WERI-Rb-1 (cell line): ENCODE data around the gene ZNF587.
"Not testable (repeated sequence)": the region's sequence is repeated elsewhere in the genome, so short reads cannot be mapped to it uniquely, and the experiment has no call there.

Experiments used
- DNase-seq: peaks from one replicate; pipeline ENCODE4 v3.0.0-alpha.2; 2020
- H3K27ac ChIP-seq: fragments of 250-450 bp; sonication (Bioruptor Pico); 2 replicates; pipeline ENCODE4 v1.5.1; 2020; ENCODE audit warnings: mild to moderate bottlenecking, moderate library complexity
- H3K27me3 ChIP-seq: fragments of 250-450 bp; sonication (Bioruptor Pico); 2 replicates; pipeline ENCODE4 v1.5.1; 2021; ENCODE audit warnings: mild to moderate bottlenecking, low read depth, moderate library complexity; ENCODE audit not compliant: insufficient read depth, severe bottlenecking
- H3K36me3 ChIP-seq: fragments of 250-450 bp; sonication (Bioruptor Pico); 2 replicates; pipeline ENCODE4 v1.5.1; 2020; ENCODE audit warnings: mild to moderate bottlenecking, moderate library complexity
- H3K4me3 ChIP-seq: 2 replicates; pipeline ENCODE4 v1.5.1; 2011; ENCODE audit warnings: low read depth, mild to moderate bottlenecking, control low read depth, low read length
- H3K9me3 ChIP-seq: fragments of 250-450 bp; sonication (Bioruptor Pico); 2 replicates; pipeline ENCODE4 v1.5.1; 2021; ENCODE audit warnings: mild to moderate bottlenecking, moderate library complexity; ENCODE audit not compliant: severe bottlenecking
- TF ChIP-seq, protein P1 (sequence below): IDR thresholded peaks from 2 replicates; pipeline ENCODE4 v1.5.1; 2011; ENCODE audit warnings: low read depth, mild to moderate bottlenecking, control low read depth, inconsistent platforms, low read length

Gene ZNF587

DNA sequence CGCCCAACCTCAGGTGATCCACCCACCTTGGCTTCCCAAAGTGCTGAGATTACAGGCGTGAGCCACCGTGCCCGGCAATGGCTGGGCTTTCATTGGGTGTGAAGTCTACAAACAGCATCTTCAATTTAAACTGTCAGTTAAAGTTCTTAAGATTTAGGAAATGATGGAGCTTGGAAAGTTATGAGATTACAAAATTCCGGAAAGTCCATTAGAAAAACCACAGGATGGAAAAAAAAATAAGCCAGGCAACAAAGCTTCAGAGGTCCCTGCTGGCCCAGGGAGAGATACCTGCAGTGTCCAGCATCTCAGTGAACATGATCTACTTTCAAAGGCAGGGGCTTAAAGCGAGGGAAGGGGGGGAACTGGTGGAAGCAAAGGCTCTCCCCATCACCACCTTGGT lies 24.1 kb upstream of the ZNF587 start:
- no peak overlapping the region for H3K27ac ChIP-seq
- no peaks in the 10 kb centered on the region for H3K9me3 ChIP-seq
- peaks cover 12% of the 10 kb centered on the region for H3K36me3 ChIP-seq
- no peak overlapping the region for H3K4me3 ChIP-seq
- TF ChIP-seq, protein P1, sequence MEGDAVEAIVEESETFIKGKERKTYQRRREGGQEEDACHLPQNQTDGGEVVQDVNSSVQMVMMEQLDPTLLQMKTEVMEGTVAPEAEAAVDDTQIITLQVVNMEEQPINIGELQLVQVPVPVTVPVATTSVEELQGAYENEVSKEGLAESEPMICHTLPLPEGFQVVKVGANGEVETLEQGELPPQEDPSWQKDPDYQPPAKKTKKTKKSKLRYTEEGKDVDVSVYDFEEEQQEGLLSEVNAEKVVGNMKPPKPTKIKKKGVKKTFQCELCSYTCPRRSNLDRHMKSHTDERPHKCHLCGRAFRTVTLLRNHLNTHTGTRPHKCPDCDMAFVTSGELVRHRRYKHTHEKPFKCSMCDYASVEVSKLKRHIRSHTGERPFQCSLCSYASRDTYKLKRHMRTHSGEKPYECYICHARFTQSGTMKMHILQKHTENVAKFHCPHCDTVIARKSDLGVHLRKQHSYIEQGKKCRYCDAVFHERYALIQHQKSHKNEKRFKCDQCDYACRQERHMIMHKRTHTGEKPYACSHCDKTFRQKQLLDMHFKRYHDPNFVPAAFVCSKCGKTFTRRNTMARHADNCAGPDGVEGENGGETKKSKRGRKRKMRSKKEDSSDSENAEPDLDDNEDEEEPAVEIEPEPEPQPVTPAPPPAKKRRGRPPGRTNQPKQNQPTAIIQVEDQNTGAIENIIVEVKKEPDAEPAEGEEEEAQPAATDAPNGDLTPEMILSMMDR: no peak
- H3K27me3 ChIP-seq: no peaks in the 10 kb centered on the region
- no peak for DNase-seq

DNA sequence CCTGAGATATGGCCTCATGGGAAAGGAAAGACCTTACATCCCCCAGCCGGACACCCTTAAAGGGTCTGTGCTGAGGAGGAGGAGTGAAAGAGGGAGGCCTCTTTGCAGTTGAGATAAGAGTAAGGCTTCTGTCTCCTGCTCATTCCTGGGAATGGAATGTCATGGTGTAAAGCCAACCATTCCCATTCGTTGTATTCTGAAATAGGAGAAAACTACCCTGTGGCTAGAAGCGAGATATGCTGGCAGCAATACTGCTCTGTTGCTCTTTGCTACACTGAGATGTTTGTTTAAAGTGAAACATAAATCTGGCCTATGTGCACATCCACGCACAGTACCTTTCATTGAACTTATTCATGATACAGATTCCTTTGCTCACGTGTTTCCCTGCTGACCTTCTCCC lies 20.3 kb upstream of the ZNF587 start:
- H3K36me3 ChIP-seq: peaks cover 12% of the 10 kb centered on the region
- H3K9me3 ChIP-seq: no peaks in the 10 kb centered on the region
- no peak overlapping the region; the same call in 1 of the 2 replicates for H3K27ac ChIP-seq
- TF ChIP-seq, protein P1: no peak
- DNase-seq: no peak
- H3K4me3 ChIP-seq: no peak overlapping the region
- no peaks in the 10 kb centered on the region for H3K27me3 ChIP-seq

GRCh38 chr19:57830071-57830602 lies 19.5 kb upstream of the ZNF587 start, which contains the start of gene ZNF587B:
TSS of gene ZNF587B (plus strand) at chr19:57830299. CDS start at chr19:57830529, 230 bp downstream.
- H3K27me3 ChIP-seq: no peaks in the 10 kb centered on the region
- DNase-seq: peak; percentile 91
- H3K9me3 ChIP-seq: no peaks in the 10 kb centered on the region
- 0 out of 2 replicates have a peak, but pooled peaks cover 9% of the 10 kb centered on the region for H3K36me3 ChIP-seq
- H3K27ac ChIP-seq: peak within 1 kb of the TSS; percentile 84
- TF ChIP-seq, protein P1: no peak
- H3K4me3 ChIP-seq: peak within 1 kb of the TSS; percentile 67

- H3K36me3 ChIP-seq: peaks cover 15% of the 10 kb centered on the region
These were observed 12.7 kb upstream of the ZNF587 start for GRCh38 chr19:57836991-57837390.

DNA sequence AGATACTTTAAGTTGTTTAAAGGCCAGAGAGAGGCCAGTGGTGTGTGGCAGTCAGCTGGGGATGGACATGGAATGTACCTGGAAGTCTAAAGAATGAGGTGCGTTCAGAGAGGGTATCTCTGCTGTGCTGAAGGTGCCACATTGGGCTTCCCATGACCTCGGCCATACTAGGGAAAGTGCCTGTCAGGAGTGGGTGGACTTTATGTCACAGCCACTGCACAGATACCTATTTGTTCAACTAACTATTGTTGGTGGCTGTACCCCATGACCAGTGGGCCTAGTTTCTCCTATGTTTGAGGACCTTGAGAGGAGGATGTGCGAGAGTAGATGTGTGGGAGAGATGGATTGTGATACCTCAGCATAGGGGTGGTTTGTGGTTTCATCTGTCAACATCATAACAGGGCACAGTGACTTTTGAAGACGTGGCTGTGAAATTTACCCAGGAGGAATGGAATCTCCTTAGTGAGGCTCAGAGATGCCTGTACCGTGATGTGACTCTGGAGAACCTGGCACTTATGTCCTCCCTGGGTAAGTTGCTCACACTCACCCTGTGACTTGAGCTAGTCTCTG lies 11.0 kb upstream of the ZNF587 start:
- not testable (repeated sequence) for DNase-seq, H3K9me3 ChIP-seq, H3K27ac ChIP-seq, H3K4me3 ChIP-seq, H3K27me3 ChIP-seq
- peaks cover 20% of the 10 kb centered on the region for H3K36me3 ChIP-seq

More at GRCh38 chr19:57836991-57837390, 12.7 kb upstream of the ZNF587 start:
- not testable (repeated sequence) for H3K27me3 ChIP-seq, H3K27ac ChIP-seq, H3K4me3 ChIP-seq, DNase-seq, H3K9me3 ChIP-seq

GRCh38 chr19:57841122-57841763 lies 8.4 kb upstream of the ZNF587 start:
- no peak for DNase-seq
- Histone ChIP-seq H3K27ac (no peak overlapping the region), H3K4me3 (no peak overlapping the region), H3K9me3 (no peaks in the 10 kb centered on the region), H3K27me3 (no peaks in the 10 kb centered on the region), H3K36me3 (peaks cover 30% of the 10 kb centered on the region)
- TF ChIP-seq, protein P1: no peak

DNA sequence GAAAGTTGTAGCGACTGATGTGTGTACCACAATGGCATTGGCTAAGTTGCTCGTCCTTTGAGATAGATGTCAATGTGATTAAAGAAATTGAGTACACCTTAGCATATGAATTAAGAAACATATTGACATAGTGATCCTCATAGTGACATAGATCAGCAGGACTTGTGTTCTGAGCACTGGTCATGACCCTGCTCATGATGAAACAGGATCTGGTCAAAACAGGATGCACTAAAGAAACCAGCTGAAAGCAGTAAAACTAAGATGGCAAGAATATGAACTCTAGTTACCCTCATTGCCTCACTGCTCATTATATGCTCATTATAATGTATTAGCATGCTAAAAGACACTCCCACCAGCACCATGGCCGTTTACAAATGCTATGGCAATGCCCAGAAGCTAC lies 2.5 kb upstream of the ZNF587 start:
- DNase-seq, H3K27me3 ChIP-seq, H3K4me3 ChIP-seq, H3K27ac ChIP-seq, H3K9me3 ChIP-seq: not testable (repeated sequence)
- peaks cover 21% of the 10 kb centered on the region for H3K36me3 ChIP-seq

GRCh38 chr19:57849162-57849665 lies 445 bp upstream of the ZNF587 start:
- H3K9me3 ChIP-seq, H3K27me3 ChIP-seq, DNase-seq: not testable (repeated sequence)
- Histone ChIP-seq H3K27ac (peak overlapping the region; percentile 88), H3K4me3 (peak overlapping the region; percentile 88), H3K36me3 (peaks cover 23% of the 10 kb centered on the region)
